Measurements from ENCODE around the gene NBL1.
"Not testable (repeated sequence)": the region's sequence is repeated elsewhere in the genome, so short reads cannot be mapped to it uniquely, and the experiment has no call there.

GRCh38 chr1:19639228-19639627 lies 4.9 kb upstream of the NBL1 start:
- TF ChIP-seq YY1 (IDR thresholded peaks at IDR 0.05; ENCODE audit: insufficient read depth, insufficient read length); ZNF274 (IDR thresholded peaks at IDR 0.05; ENCODE audit: low read depth, low read length): not testable (repeated sequence)

All from NT2/D1 (cell line).